IPS-15b (cell line): ENCODE results near the gene OXSR1.
"Not testable (repeated sequence)": the region's sequence is repeated elsewhere in the genome, so short reads cannot be mapped to it uniquely, and the experiment has no call there.

Experiments
- H3K27me3 ChIP-seq: one replicate; pipeline ENCODE4 v1.6.1; 2013; ENCODE audit warnings: low read length; ENCODE audit not compliant: control insufficient read depth, insufficient read depth
- H3K36me3 ChIP-seq: one replicate; pipeline ENCODE4 v1.6.1; 2013; ENCODE audit warnings: low read length; ENCODE audit not compliant: control insufficient read depth, insufficient read depth
- H3K4me1 ChIP-seq: one replicate; pipeline ENCODE4 v1.6.1; 2013; ENCODE audit warnings: mild to moderate bottlenecking, low read length; ENCODE audit not compliant: control insufficient read depth, insufficient read depth
- H3K4me3 ChIP-seq: one replicate; pipeline ENCODE4 v1.5.1; 2013; ENCODE audit warnings: low read depth, low read length
- H3K9ac ChIP-seq: one replicate; pipeline ENCODE4 v1.6.1; 2013; ENCODE audit warnings: low read depth, mild to moderate bottlenecking, low read length
- H3K9me3 ChIP-seq: one replicate; pipeline ENCODE4 v1.6.1; 2013; ENCODE audit warnings: mild to moderate bottlenecking, low read length; ENCODE audit not compliant: control insufficient read depth, insufficient read depth

The OXSR1 gene

DNA sequence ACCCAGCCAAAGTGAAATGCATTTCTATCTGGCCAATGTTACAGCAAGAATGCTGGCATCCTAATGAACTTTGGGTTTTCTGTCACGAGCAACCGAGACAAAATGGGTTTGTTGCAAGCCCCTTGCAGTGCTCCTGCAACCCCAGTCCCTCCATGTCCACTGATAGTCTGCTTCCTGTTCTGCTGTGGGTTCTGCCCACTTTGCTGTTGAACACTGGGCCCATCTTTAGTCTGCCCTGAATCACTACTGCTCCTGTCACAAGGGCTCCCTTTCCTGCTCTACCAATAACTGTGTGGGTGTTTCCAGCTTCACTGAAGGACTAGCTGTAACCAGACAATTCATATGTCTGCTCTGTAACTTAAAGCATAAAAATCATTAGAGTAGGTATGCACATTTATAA lies 12.7 kb upstream of the OXSR1 start:
- Histone ChIP-seq H3K36me3 (no peaks in the 10 kb centered on the region), H3K9me3 (no peaks in the 10 kb centered on the region), H3K9ac (no peak overlapping the region), H3K27me3 (no peaks in the 10 kb centered on the region), H3K4me1 (no peaks in the 10 kb centered on the region), H3K4me3 (no peak overlapping the region)

DNA sequence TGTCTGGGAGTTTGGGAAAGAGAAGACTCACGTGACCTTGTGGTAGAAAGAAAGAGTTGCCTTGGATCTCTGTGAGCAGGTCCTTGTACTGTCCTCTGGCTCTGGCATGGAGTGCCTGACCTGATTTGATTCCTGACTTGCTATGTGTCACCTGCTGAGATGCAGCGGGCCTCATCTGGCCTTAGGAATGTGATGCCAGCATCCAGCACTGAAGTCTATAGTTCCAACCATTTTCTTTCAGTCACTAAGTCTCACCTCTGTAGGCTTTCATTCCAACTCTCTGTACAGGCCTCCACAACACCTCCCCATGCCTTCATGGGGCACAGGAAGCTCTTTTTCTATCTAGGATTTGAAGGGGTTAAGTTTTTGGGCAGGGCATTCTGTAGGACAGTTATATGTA lies 12.1 kb upstream of the OXSR1 start:
- H3K9me3 ChIP-seq = no peaks in the 10 kb centered on the region
- no peaks in the 10 kb centered on the region for H3K4me1 ChIP-seq
- H3K36me3 ChIP-seq = no peaks in the 10 kb centered on the region
- no peak overlapping the region for H3K9ac ChIP-seq
- H3K27me3 ChIP-seq = no peaks in the 10 kb centered on the region
- H3K4me3 ChIP-seq = no peak overlapping the region

DNA sequence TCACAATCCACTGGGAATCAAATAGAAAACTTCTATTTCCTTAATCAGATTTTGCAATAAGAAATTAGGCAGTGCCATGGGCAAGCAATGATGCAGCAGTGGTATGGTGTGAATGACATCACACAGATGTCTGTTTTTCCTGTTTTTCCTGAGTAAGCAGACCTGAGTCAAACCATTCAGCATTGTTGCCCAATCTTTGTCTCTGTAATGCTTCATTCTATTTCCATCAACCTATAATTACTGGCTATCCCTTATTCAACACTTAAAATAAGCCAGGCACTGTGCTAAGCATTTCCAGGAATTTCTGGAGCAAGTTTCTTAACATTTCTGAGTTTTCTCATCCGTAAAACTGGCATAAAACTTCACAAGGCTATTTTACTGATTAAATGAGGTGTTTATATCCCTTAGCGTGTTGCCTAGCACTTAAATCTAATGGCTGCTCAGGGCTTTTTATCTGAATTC lies 11.3 kb upstream of the OXSR1 start:
- Histone ChIP-seq H3K4me1 (no peaks in the 10 kb centered on the region), H3K9me3 (no peaks in the 10 kb centered on the region), H3K27me3 (no peaks in the 10 kb centered on the region), H3K4me3 (no peak overlapping the region), H3K9ac (no peak overlapping the region), H3K36me3 (no peaks in the 10 kb centered on the region)

DNA sequence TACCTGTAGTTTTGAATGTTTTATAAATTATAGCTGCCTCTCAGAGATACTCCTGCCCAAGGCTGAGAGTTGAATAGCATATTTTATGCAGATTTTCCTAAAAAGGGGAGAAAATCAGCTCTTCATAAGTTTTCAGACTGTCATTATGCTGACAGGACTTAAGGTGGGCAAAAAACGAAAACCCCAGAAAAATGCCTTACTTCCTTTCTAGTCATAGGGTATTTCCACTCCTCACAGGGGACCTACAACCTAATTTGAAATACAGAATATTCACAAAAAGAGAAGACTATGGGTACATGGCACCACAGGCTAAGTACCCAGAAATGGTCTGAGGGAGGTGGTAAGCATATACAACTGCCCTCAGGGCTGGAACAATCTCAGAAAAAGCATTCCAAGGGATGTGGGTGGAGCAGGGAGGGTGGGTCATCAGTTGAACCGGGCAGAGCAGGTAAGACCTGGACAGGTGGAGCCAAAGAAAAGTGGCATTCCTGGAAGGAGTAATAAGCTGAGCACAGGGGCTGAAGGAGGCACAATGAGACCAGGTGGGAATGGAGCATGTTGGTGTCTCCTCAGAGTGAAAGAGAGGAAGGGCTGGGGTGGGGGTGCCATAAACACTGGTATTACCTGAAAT lies 10.6 kb upstream of the OXSR1 start:
- Histone ChIP-seq H3K9ac (no peak overlapping the region), H3K4me1 (no peaks in the 10 kb centered on the region)

DNA sequence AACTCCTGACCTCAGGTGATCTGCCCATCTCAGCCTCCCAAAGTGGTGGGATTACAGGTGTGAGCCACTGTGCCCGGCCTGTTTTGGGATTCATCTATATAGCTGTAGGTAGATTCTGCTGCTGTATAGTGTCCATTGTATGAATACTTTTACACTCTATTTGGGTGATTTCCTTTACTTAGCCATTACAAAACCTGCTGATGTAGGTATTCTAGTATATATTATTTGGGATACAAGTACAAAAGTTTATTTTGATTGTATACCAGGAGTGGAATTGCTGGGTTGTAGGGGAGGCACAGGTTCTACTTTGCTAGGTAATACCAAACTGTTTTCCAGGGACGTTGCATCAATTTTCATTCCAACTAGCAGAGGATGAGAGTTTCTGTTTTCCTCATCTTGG lies 9.5 kb upstream of the OXSR1 start:
- Histone ChIP-seq H3K27me3 (no peaks in the 10 kb centered on the region), H3K4me3 (no peak overlapping the region), H3K4me1 (no peaks in the 10 kb centered on the region), H3K9me3 (no peaks in the 10 kb centered on the region), H3K36me3 (no peaks in the 10 kb centered on the region), H3K9ac (no peak overlapping the region)

More for the DNA sequence above, 10.6 kb upstream of the OXSR1 start:
- Histone ChIP-seq H3K9me3 (no peaks in the 10 kb centered on the region), H3K4me3 (no peak overlapping the region), H3K27me3 (no peaks in the 10 kb centered on the region), H3K36me3 (no peaks in the 10 kb centered on the region)

DNA sequence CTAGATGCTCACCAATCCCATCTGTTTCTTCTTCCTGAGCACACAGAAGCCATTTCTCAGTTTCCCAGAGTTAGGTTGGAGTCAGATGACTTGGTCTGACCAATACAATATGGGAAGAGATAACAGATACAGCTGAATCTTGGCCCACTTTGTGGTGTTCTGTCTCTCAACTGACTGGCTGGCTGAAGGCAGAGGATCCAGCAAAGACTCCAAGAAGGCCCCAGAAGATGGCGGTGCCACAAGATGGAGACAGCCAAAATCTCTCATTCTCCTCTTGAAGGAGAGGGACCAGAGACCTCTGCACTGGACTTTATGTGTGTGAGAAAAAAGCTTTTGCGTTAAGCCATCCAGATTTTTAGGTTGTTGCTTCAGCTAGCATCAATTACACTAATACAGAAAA lies 8.2 kb upstream of the OXSR1 start:
- Histone ChIP-seq H3K27me3 (no peaks in the 10 kb centered on the region), H3K9ac (no peak overlapping the region), H3K36me3 (no peaks in the 10 kb centered on the region), H3K9me3 (no peaks in the 10 kb centered on the region), H3K4me3 (no peak overlapping the region), H3K4me1 (no peaks in the 10 kb centered on the region)

DNA sequence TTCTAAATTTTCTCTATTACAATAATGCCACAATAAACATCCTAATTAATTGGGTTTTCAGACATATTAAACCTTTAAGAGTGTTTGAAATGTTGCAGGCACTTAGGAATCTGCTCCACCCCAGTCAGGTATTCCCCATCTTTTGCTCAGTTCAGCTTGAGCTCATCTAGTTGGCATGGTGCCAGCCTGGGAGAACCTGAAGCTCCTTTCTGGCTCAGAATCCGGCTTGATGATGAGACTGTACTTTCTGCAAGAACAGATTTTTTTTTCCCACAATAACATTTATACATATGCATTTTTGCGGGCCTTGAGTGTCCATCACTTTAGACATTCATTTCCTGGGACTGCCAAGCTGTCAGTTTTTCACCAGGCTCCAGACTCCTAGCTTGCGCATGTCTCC lies 7.7 kb upstream of the OXSR1 start:
- H3K27me3 ChIP-seq = no peaks in the 10 kb centered on the region
- no peaks in the 10 kb centered on the region for H3K36me3 ChIP-seq
- H3K4me3 ChIP-seq = no peak overlapping the region
- H3K9me3 ChIP-seq = no peaks in the 10 kb centered on the region
- no peak overlapping the region for H3K9ac ChIP-seq
- no peaks in the 10 kb centered on the region for H3K4me1 ChIP-seq

DNA sequence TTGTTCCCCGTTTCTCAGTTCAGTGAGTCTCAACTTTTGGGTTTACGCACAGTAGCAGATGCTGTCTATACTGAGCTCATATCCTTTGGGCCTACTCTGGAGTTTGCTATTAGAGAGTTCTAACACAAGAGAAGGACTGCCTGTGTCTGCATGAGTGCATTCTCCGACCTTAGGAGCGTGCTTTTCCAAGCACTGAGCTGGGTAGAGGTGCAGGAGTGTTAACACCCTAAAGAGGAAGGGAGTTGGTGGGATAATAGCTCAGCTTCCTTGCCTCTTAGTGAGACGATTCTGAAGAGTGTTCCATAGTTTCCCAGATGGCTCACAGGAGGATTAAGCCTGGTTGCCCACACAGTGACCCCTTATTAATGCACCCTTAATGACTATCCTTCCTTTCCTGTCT lies 6.9 kb upstream of the OXSR1 start:
- Histone ChIP-seq H3K4me3 (no peak overlapping the region), H3K9ac (no peak overlapping the region), H3K4me1 (no peaks in the 10 kb centered on the region), H3K36me3 (no peaks in the 10 kb centered on the region), H3K27me3 (no peaks in the 10 kb centered on the region), H3K9me3 (no peaks in the 10 kb centered on the region)

DNA sequence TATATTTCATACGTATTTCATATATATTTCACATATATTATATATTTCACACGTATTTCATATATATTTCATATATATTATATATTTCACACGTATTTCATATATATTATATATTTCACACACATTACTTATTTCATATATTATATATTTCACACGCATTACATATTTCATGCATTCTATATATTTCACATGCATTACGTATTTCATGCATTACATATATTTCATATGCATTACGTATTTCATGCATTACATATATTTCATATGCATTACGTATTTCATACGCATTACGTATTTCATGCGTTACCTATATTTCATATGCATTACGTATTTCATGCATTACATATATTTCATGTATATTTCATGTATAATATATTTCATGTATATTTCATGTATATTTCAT lies 4.6 kb upstream of the OXSR1 start:
- H3K36me3 ChIP-seq, H3K9ac ChIP-seq: not testable (repeated sequence)

DNA sequence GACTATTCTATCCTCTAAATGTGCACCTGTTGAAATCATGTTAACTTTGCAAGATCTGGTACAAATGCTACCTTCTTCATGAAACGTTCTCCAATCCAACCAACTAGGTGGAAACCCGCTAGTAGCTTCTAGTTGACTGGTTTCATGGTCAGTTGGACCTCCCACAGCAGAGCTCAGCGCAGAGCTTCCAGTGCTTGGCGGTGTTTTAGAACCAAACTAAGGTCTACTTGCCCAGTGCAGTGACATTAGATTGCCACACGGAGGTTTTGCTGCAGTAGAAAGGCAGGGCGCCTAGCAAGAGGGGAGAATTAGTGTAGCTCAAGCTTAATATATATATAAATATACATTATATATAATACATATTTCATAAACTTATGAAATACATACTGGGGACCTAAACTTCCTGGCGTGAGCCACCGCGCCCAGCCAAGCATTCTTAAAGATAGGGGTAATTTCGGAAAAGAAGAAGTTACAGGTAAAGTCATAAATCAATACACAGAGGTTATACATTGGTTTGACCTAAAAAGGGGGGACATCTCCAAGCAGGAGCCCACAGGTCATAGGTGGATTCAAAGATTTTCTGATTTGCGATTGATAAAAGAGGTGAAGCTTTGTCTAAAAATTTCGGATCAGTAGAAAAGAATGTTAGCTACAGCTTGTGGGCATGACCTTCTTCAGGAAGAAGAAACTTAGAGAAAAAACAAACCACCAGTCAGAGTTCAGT lies 2.1 kb upstream of the OXSR1 start:
- Histone ChIP-seq H3K27me3 (no peaks in the 10 kb centered on the region), H3K4me1 (no peaks in the 10 kb centered on the region), H3K9me3 (no peaks in the 10 kb centered on the region), H3K36me3 (no peaks in the 10 kb centered on the region), H3K4me3 (no peak overlapping the region), H3K9ac (no peak overlapping the region)

More for the DNA sequence above, 4.6 kb upstream of the OXSR1 start:
- H3K4me3 ChIP-seq, H3K9me3 ChIP-seq, H3K4me1 ChIP-seq, H3K27me3 ChIP-seq: not testable (repeated sequence)

DNA sequence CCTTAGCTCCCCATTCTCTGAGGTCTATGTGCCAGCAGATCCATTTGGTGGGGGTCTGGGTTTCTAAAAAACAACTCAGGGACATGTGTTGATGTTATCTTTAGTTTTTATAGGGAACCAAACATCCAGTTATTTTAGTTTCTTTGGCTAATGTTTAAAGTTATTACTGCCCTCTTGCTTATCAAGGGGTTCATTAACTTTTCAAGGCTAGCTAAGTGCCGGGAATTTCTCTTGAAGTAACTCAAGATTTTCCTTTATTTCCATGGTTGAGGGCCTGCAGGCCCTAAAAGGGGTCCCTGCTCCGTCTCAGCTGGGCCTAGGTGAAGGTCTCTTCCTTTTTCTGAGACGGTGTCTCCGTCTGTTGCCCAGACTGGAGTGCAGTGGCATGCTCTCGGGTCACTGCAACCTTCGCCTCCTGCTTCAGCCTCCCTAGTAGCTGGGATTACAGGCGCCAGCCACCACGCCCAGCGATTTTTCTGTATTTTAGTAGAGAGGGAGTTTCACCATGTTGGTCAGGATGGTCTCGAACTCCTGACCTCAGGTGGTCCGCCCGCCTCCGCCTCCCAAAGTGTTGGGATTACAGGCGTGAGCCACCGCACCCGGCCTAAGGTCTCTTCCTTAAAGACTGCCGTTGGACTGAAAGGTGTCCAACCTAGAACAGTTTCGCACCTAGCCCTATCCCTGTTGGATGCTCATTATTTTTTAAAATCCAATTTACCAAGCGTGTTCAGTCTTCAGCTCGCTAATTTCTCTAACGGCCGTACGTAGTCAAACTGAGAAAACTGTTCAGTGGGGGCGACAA lies 1.3 kb upstream of the OXSR1 start:
- Histone ChIP-seq H3K27me3 (no peaks in the 10 kb centered on the region), H3K4me1 (no peaks in the 10 kb centered on the region), H3K9me3 (no peaks in the 10 kb centered on the region), H3K9ac (no peak overlapping the region), H3K36me3 (no peaks in the 10 kb centered on the region), H3K4me3 (peak overlapping the region; percentile 73)

DNA sequence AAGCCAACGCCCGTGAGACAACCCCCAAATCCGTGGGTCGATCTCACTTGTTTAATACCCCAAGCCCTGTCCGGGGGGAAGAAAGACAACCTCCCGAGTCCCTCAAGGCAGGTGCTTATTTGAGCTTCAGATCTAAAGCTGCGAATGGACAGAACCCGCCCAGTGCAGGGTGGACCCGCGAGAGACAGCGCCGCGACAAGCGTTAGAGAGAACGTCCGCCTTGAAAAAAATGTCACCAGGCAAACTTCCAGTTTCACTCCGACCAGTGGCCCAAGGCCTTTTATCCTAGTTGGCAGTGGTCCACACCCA lies 740 bp upstream of the OXSR1 start:
- Histone ChIP-seq H3K36me3 (no peaks in the 10 kb centered on the region), H3K4me1 (no peaks in the 10 kb centered on the region)

More for the DNA sequence above, 740 bp upstream of the OXSR1 start:
- Histone ChIP-seq H3K9me3 (no peaks in the 10 kb centered on the region), H3K9ac (no peak overlapping the region), H3K4me3 (peak overlapping the region; percentile 73), H3K27me3 (no peaks in the 10 kb centered on the region)
